ENCODE results near the gene WDR27.
"Not testable (repeated sequence)": the region's sequence is repeated elsewhere in the genome, so short reads cannot be mapped to it uniquely, and the experiment has no call there.

WDR27 gene

DNA sequence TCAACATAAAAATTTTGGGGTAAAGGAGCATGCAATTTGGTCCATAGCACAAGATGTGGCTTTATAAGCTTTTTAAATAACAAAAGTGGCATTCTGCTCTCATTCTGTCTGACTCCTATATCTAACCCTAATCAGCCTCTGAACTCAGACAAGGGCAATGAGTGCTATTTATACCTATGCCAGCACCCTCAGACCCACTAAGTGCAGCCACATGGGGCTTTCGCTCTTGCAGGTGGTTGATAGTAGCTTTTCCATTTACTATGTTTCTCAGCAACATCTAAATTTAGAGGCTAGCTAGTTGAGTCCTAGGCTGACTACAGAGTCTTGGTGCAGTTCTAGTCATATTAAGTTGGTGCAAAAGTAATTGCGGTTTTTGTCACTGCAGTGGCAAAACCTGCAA lies 231.0 kb downstream of the WDR27 start:
- H3K27ac ChIP-seq = no peak overlapping the region

DNA sequence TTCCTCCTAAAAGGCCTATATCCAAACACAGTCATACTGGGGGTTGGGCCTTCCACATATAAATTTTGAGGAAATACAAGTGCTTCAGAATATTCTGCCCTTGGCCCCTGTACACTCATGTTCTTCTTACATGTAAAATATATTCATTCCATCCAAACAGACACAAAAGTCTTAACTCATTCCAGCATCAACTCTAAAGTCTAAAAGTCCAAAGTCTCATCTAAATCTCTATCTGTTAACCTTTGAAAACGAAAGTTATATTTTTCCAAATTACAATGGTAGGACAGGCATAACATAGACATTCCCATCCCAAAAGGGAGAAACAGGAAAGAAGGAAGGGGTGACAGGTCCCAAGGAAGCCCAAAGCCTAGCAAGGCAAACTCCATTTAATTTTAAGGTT lies 232.8 kb downstream of the WDR27 start:
- H3K27ac ChIP-seq = no peak overlapping the region
- TF ChIP-seq, protein P1, sequence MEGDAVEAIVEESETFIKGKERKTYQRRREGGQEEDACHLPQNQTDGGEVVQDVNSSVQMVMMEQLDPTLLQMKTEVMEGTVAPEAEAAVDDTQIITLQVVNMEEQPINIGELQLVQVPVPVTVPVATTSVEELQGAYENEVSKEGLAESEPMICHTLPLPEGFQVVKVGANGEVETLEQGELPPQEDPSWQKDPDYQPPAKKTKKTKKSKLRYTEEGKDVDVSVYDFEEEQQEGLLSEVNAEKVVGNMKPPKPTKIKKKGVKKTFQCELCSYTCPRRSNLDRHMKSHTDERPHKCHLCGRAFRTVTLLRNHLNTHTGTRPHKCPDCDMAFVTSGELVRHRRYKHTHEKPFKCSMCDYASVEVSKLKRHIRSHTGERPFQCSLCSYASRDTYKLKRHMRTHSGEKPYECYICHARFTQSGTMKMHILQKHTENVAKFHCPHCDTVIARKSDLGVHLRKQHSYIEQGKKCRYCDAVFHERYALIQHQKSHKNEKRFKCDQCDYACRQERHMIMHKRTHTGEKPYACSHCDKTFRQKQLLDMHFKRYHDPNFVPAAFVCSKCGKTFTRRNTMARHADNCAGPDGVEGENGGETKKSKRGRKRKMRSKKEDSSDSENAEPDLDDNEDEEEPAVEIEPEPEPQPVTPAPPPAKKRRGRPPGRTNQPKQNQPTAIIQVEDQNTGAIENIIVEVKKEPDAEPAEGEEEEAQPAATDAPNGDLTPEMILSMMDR (conservative IDR thresholded peaks at IDR 0.05) = no peak

More for the DNA sequence above, 231.0 kb downstream of the WDR27 start:
- TF ChIP-seq, protein P1 (conservative IDR thresholded peaks at IDR 0.05) = no peak

DNA sequence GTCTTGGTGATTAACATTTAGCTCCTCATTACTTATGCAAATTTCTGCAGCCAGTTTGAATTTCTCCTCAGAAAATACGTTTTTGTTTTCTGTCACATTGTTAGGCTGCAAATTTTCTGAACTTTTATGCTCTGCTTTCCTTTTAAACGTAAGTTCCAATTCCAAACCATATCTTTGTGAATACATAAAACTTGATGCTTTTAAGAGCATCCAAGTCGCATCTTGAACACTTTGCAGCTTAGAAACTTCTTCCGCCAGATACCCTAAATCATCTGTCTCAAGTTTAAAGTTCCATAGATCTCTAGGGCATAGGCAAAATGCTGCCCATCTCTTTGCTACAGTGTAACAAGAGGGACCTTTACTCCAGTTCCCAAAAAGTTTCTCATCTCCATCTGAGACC lies 234.1 kb downstream of the WDR27 start:
- H3K27ac ChIP-seq = not testable (repeated sequence)

DNA sequence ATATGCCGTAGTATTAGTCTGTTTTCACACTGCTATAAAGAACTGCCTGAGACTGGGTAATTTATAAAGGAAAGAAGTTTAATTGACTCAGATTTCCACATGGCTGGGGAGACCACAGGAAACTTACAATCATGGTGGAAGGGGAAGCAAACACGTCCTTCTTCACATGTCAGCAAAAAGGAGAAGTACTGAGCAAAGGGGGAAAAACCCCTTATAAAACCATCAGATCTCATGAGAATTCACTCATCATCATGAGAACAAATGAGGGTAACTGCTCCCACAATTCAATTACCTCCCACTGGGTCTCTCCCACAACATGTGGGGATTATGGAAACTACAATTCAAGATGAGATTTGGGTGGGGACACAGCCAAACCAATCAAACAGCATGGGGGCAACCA lies 235.6 kb downstream of the WDR27 start:
- H3K27ac ChIP-seq = not testable (repeated sequence)

DNA sequence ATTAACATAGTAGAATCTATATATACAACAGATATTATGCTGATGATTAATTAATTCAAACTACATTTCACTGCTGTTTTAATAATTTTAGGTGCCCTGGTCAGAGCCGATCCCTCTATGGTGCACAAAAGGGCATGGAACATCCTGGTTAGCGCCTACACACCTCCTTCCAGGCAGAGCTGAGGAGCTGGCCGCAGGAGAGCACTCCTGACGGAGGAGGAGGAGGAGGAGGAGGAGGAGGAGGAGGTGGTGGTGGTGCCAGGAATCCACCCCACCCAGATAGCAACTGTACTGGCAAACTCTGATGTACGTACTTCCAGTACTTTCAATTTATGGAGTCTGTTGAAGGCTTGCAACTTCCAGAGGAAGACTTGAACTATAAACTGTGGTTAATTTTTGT lies 244.1 kb downstream of the WDR27 start:
- TF ChIP-seq, protein P1 (conservative IDR thresholded peaks at IDR 0.05) = no peak
- H3K27ac ChIP-seq = no peak overlapping the region

DNA sequence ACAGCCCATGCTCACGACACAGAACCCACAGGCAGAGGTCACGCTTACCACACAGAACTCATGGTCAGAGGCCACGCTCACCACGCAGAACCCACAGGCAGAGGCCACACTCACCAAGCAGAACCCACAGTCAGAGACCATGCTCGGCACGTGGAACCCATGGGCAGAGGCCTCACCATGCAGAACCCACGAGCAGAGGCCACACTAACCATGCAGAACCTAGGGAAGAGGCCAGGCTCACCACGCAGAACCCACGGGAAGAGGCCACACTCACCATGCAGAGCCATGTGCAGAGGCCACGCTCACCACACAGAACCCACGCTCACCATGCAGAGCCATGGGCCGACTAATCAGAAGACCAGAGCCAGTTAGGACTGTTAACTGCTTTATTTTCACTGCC lies 245.0 kb downstream of the WDR27 start:
- no peak overlapping the region for H3K27ac ChIP-seq
- TF ChIP-seq, protein P1 (conservative IDR thresholded peaks at IDR 0.05) = no peak

DNA sequence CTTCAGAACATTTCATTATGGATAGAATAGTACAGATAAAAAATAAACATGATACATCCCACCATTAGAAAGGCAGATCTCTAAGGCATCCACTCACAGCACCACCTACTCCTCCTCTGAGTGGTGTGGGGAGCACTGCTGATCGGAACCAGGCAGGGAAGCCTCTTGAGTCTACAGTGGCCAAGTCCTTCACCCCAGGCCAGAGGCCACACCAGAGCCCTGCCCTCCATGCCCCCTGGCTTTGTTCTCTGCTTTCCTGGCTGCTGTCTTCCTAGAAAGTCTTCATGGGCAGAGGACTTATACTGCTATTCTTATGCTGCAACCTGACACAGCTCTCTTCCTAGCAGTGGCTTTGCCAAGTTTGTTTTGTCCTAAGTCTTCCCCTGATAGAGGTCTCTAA lies 246.4 kb downstream of the WDR27 start:
- no peak overlapping the region for H3K27ac ChIP-seq
- TF ChIP-seq, protein P1 (conservative IDR thresholded peaks at IDR 0.05) = no peak

DNA sequence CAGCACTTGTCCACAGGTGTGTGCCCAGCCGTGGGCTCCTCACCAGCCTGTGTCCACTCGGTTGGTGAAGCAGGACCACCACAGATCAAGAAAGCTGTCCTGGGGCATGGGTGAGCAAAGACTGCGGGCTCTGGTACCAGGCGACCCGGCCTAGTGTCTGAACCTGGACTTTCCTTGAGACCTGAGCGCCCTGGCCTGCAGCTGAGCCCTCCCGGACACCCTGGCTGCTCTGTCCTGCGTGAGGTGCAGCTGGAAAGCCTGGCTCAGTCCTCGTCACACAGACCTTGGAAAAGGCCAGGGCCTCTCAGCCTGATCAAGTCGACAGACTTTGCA lies 247.0 kb downstream of the WDR27 start:
- no peak overlapping the region for H3K27ac ChIP-seq
- TF ChIP-seq, protein P1 (conservative IDR thresholded peaks at IDR 0.05) = no peak

DNA sequence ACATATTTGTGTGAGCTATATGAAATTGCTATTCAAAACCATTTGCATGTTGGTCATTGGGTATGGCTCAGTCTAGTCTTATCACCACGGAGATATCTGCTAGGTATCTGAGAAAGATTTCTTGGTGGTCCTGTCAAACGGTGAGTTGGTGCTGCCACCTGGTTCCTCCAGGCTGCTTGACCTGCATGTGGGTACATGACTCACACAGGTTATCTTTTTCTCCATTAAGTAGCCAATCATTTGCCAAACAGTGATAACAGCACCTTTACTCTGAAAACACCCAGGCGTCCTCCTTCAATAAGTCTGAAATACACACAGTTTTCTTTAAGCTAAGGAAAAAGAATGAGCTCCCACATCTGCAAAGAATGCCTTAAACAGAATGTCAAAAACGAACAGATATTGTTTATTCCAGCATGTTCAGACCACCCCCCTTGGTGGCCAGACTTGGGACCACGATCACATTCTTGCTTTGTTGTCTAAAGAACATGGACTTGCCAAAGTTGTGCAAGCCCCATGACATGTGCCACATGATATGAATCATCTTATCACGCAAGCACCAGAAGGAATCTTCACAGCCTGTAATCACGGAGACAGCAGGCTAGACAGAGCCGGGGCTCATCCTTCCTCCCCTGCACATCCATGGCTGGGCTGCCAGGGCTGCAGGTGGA lies 247.5 kb downstream of the WDR27 start:
- no peak overlapping the region for H3K27ac ChIP-seq
- TF ChIP-seq, protein P1 (conservative IDR thresholded peaks at IDR 0.05) = no peak
